DOHH2 (cell line): Measurements from ENCODE around the gene DNAH5.

Experiments used
- EZH2phosphoT487 ChIP-seq: fragments of 200-600 bp; sonication (generic); IDR thresholded peaks from 2 replicates; pipeline ENCODE4 v1.6.1; 2017; ENCODE audit warnings: borderline replicate concordance, mild to moderate bottlenecking, antibody characterized with exemption, low read length, moderate library complexity, mixed read lengths
- TF ChIP-seq, protein P1 (sequence below): fragments of 200-600 bp; sonication (generic); IDR thresholded peaks from one replicate; pipeline ENCODE4 v1.5.1; 2014; ENCODE audit warnings: antibody characterized with exemption, mild to moderate bottlenecking, low read depth, low read length; ENCODE audit not compliant: poor library complexity, severe bottlenecking

DNA sequence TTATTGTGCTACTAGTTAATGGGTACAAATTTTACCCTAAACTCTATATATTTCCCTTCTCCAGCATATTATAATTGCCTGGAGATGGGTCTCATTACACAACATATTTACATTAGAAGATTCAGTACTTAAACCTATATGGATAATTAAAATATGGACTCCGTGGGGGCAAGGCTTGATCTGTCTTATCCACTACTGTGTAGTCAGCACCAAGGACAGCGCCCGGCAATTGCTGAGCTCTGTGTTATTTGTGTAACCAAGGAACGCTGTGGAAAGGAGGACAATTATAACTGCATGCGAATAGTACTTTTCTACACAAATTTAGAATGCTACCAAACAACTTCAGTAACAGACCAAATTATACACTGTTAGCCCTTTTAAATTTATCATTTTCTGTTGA, 77.7 kb downstream of the DNAH5 start:
- no peak for TF ChIP-seq EZH2phosphoT487
- TF ChIP-seq, protein P1, sequence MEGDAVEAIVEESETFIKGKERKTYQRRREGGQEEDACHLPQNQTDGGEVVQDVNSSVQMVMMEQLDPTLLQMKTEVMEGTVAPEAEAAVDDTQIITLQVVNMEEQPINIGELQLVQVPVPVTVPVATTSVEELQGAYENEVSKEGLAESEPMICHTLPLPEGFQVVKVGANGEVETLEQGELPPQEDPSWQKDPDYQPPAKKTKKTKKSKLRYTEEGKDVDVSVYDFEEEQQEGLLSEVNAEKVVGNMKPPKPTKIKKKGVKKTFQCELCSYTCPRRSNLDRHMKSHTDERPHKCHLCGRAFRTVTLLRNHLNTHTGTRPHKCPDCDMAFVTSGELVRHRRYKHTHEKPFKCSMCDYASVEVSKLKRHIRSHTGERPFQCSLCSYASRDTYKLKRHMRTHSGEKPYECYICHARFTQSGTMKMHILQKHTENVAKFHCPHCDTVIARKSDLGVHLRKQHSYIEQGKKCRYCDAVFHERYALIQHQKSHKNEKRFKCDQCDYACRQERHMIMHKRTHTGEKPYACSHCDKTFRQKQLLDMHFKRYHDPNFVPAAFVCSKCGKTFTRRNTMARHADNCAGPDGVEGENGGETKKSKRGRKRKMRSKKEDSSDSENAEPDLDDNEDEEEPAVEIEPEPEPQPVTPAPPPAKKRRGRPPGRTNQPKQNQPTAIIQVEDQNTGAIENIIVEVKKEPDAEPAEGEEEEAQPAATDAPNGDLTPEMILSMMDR: no peak
